IMR-90 (cell line): ENCODE results near the gene FBXO34. TPM values are rescaled to one million over a fixed set of nuclear protein-coding genes. Genes with fewer than 3 reads are reported as not detected.

Source experiments
- ATAC-seq: fragments of 200-7000 bp; cut with Tn5 transposase; 2 replicates; pipeline ENCODE4 v1.9.1; 2020; ENCODE audit warnings: low read depth, mild to moderate bottlenecking, moderate library complexity
- BruUV-seq: library from RNA; stranded (reverse); fragments of 400-500 nt; replicated peaks from 2 replicates; lab custom pipeline; 2021; lab: Mats Ljungman, UMichigan
- CTCF ChIA-PET: fragments of 300-600 bp; formaldehyde crosslinking; extraction: SDS; loops from one replicate; lab custom pipeline; 2021; ENCODE audit warnings: antibody characterized with exemption; lab: Yijun Ruan, JAX
- POLR2A ChIA-PET: fragments of 300-600 bp; sonication (Branson Sonifier 250); formaldehyde crosslinking; loops from one replicate; lab custom pipeline; 2022; ENCODE audit warnings: antibody characterized with exemption; ENCODE audit not compliant: unreplicated experiment; lab: Charles Lee
- DNase-seq: peaks from one replicate; pipeline ENCODE4 v3.0.0; 2013
- H2AFZ ChIP-seq: replicated peaks from 2 replicates; pipeline ENCODE3; 2013; ENCODE audit warnings: low read length, mild to moderate bottlenecking; ENCODE audit not compliant: poor library complexity
- H2AK5ac ChIP-seq: 2 replicates; pipeline ENCODE4 v1.6.1; 2013; ENCODE audit warnings: low read depth, low read length, inconsistent platforms
- H2AK9ac ChIP-seq: replicated peaks from 2 replicates; pipeline ENCODE3; 2013; ENCODE audit warnings: mild to moderate bottlenecking, low read depth, low read length, moderate library complexity; ENCODE audit not compliant: poor library complexity
- H2BK120ac ChIP-seq: 2 replicates; pipeline ENCODE4 v1.6.1; 2013; ENCODE audit warnings: low read depth, low read length, inconsistent platforms
- H2BK15ac ChIP-seq: 3 replicates; pipeline ENCODE4 v1.6.1; 2013; ENCODE audit warnings: low read depth, low read length, inconsistent platforms
- H2BK20ac ChIP-seq: 2 replicates; pipeline ENCODE4 v1.6.1; 2013; ENCODE audit warnings: low read depth, mild to moderate bottlenecking, inconsistent platforms, low read length, moderate library complexity
- H2BK5ac ChIP-seq: 2 replicates; pipeline ENCODE4 v1.6.1; 2013; ENCODE audit warnings: mild to moderate bottlenecking, low read depth, low read length, inconsistent platforms; ENCODE audit not compliant: poor library complexity, severe bottlenecking
- H3K14ac ChIP-seq: replicated peaks from 2 replicates; pipeline ENCODE4 v1.6.1; 2013; ENCODE audit warnings: low read depth, low read length, inconsistent platforms
- H3K18ac ChIP-seq: 2 replicates; pipeline ENCODE4 v1.6.1; 2013; ENCODE audit warnings: low read depth, low read length, control low read depth
- H3K23ac ChIP-seq: 2 replicates; pipeline ENCODE4 v1.6.1; 2013; ENCODE audit warnings: low read depth, low read length, inconsistent platforms
- H3K27ac ChIP-seq: 2 replicates; pipeline ENCODE4 v1.5.1; 2013; ENCODE audit warnings: mild to moderate bottlenecking, control low read depth, low read length; ENCODE audit not compliant: insufficient read depth
- H3K27me3 ChIP-seq: 2 replicates; pipeline ENCODE4 v1.6.1; 2013; ENCODE audit warnings: low read length; ENCODE audit not compliant: control insufficient read depth, insufficient read depth
- H3K36me3 ChIP-seq: 2 replicates; pipeline ENCODE4 v1.6.1; 2013; ENCODE audit warnings: low read length, mixed read lengths; ENCODE audit not compliant: control insufficient read depth, insufficient read depth
- H3K4ac ChIP-seq: 2 replicates; pipeline ENCODE4 v1.6.1; 2013; ENCODE audit warnings: low read depth, low read length, inconsistent platforms
- H3K4me1 ChIP-seq: 2 replicates; pipeline ENCODE4 v1.6.1; 2013; ENCODE audit warnings: low read length, mixed read lengths; ENCODE audit not compliant: control insufficient read depth, insufficient read depth
- H3K4me2 ChIP-seq: 2 replicates; pipeline ENCODE4 v1.6.1; 2013; ENCODE audit warnings: low read depth, mild to moderate bottlenecking, control low read depth, low read length, moderate library complexity
- H3K4me3 ChIP-seq: 2 replicates; pipeline ENCODE4 v1.5.1; 2013; ENCODE audit warnings: low read depth, mild to moderate bottlenecking, control low read depth, low read length, moderate library complexity; ENCODE audit not compliant: insufficient read depth
- H3K56ac ChIP-seq: 2 replicates; pipeline ENCODE4 v1.6.1; 2013; ENCODE audit warnings: low read length, inconsistent platforms; ENCODE audit not compliant: insufficient read depth; ENCODE audit errors: extremely low read depth
- H3K79me1 ChIP-seq, 2 experiments: 2 replicates each; pipeline ENCODE4 v1.6.1; 2013; ENCODE audit warnings: low read length in 2 of 2, inconsistent platforms in 1 of 2, low read depth in 1 of 2
- H3K9ac ChIP-seq: 2 replicates; pipeline ENCODE4 v1.6.1; 2013; ENCODE audit warnings: low read depth, low read length, control low read depth
- H3K9me1 ChIP-seq: 2 replicates; pipeline ENCODE4 v1.6.1; 2013; ENCODE audit warnings: low read length, inconsistent platforms; ENCODE audit not compliant: insufficient read depth
- H3K9me3 ChIP-seq: 2 replicates; pipeline ENCODE4 v1.6.1; 2013; ENCODE audit warnings: low read length; ENCODE audit not compliant: control insufficient read depth, insufficient read depth
- H4K20me1 ChIP-seq: 2 replicates; pipeline ENCODE4 v1.6.1; 2013; ENCODE audit warnings: low read length, inconsistent platforms; ENCODE audit not compliant: insufficient read depth
- H4K5ac ChIP-seq: 2 replicates; pipeline ENCODE4 v1.6.1; 2013; ENCODE audit warnings: mild to moderate bottlenecking, low read depth, low read length, control low read depth
- H4K8ac ChIP-seq, 2 experiments: 2 replicates each; pipeline ENCODE4 v1.6.1; 2013; ENCODE audit warnings: low read depth in 2 of 2, low read length in 2 of 2, control low read depth in 1 of 2, inconsistent platforms in 1 of 2
- H4K91ac ChIP-seq: 2 replicates; pipeline ENCODE4 v1.6.1; 2013; ENCODE audit warnings: low read depth, low read length, inconsistent platforms; ENCODE audit not compliant: insufficient read depth
- CEBPB ChIP-seq: IDR thresholded peaks from 2 replicates; pipeline ENCODE4 v1.6.1; 2012; ENCODE audit warnings: low read depth, low read length, improper control_type of control experiment
- CHD1 ChIP-seq: IDR thresholded peaks from 2 replicates; pipeline ENCODE4 v1.6.1; 2012; ENCODE audit warnings: low read depth, low read length, improper control_type of control experiment
- FOS ChIP-seq: fragments of 150-350 bp; IDR thresholded peaks from 2 replicates; pipeline ENCODE4 v1.6.1; 2016; ENCODE audit warnings: low read depth, low read length
- RAD21 ChIP-seq: IDR thresholded peaks from 2 replicates; pipeline ENCODE4 v1.6.1; 2012; ENCODE audit warnings: low read length, improper control_type of control experiment
- WGBS, 2 experiments: methylation state at CpG; one replicate each; pipeline versions ENCODE4 v1.1.5 to v1.1.7; 2013; ENCODE audit warnings: missing lambda C conversion rate in 2 of 2; ENCODE audit not compliant: insufficient read length in 1 of 2; ENCODE audit errors: extremely low coverage in 2 of 2; 5-methylcytosine and 5-hydroxymethylcytosine counted together
- dilution Hi-C: fragments of 300-500 bp; cut with HindIII; formaldehyde crosslinking; loops from one replicate; pipeline ENCODE4 v1.14.3; 2018; ENCODE audit warnings: low sequenced_read_pairs; ENCODE audit not compliant: unreplicated experiment
- in situ Hi-C: fragments of 300-500 bp; cut with MboI; formaldehyde crosslinking; loops from 3 replicates; pipeline ENCODE4 v1.14.3; 2019; ENCODE audit warnings: low sequenced_read_pairs, inconsistent platforms, mixed read lengths
- intact Hi-C: fragments of 100-400 bp; cut with micrococcal nuclease; formaldehyde crosslinking; loops from 2 replicates; pipeline ENCODE4 v1.10.0; 2022
- polyA plus RNA-seq, 3 experiments: library from polyadenylated mRNA; depleted of rRNA; stranded (reverse); fragments of >200 nt; gene quantifications; 2 replicates each; pipeline ENCODE4 v1.2.3, GENCODE V29; 2012; ENCODE audit warnings: low replicate concordance in 1 of 3
- total RNA-seq: library from RNA; depleted of rRNA; stranded (reverse); fragments of >200 nt; gene quantifications from 2 replicates; pipeline ENCODE4 v1.2.3, GENCODE V29; 2012
- TF ChIP-seq, protein P1 (sequence below): fragments of 150-350 bp; IDR thresholded peaks from 2 replicates; pipeline ENCODE4 v1.6.1; 2017; ENCODE audit warnings: mild to moderate bottlenecking, antibody characterized with exemption, low read length, low read depth

FBXO34 gene
- total and polyA plus RNA-seq, 2 of the 4 experiments (the other 2 are of a cell fraction), result 15.4 to 35.1 TPM

DNA sequence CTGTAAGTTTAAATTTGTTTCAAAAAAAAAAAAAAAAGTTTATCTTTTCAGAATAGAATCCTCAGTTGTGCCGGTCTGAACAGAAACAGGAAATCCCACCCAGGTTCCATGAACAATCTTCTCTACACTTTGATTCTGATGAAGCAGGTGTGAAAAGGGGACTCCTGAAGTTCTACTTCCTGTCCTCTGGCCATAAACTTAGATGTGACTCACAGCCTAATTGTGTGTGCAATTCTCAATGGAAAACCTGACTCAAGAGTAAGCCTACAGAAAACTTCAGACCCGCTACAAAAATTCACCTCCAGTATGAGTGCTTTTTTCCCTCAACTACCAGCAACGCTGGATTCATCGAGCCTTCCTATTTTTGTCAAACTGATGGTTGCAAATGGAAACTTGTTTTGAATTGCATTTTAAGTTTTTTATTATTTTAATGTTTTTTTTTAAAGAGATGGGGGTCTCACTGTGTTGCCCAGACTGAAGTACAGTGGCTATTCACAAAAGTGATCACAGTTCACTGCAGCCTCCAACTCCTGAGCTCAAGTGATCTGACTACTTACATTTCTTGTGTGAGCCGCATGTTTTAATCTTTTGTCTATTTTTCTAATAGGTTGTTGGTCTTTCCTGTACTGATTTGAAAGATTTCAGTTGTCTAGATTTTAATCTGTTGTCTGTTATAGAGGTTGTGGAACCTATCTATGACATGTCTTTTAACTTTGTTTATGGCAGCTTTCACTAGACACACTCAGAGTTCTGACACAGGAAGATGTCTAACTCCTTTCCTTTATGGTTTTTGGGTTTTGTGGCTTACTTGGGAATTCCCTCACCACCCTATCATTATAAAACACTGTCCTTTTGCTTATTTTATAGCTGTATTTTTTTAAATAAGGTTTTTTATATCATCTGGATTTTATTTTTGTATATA, 102.8 kb downstream of the FBXO34 start:
- no peak overlapping the region for H4K91ac ChIP-seq
- no peak overlapping the region for H3K56ac ChIP-seq
- peaks cover 3 to 4% of the 10 kb centered on the region in 2 experiments; a peak in 1 of 4 replicates for H3K79me1 ChIP-seq
- no peaks in the 10 kb centered on the region for H4K20me1 ChIP-seq
- ATAC-seq (peak; percentile 32; the same call in 1 of the 2 replicates), DNase-seq (peak; percentile 77)
- H2BK15ac ChIP-seq, result no peak overlapping the region
- H4K5ac ChIP-seq, result no peak overlapping the region
- no peak overlapping the region for H2AK9ac ChIP-seq
- H3K27me3 ChIP-seq, result no peaks in the 10 kb centered on the region
- no peak overlapping the region for H3K4me2 ChIP-seq
- H3K9me1 ChIP-seq, result no peaks in the 10 kb centered on the region
- in situ Hi-C loops, result no loop called here
- H3K27ac ChIP-seq, result no peak overlapping the region
- no peak overlapping the region for H3K14ac ChIP-seq
- H3K23ac ChIP-seq, result no peak overlapping the region
- H3K4me1 ChIP-seq, result peaks cover 3% of the 10 kb centered on the region; the same call in 1 of the 2 replicates
- CTCF ChIA-PET, result interaction anchor here (1.6 kb wide), 1 partner anchor 128 kb away, joined by 5 read pairs; no protein-coding TSS in a partner anchor
- no peak overlapping the region for H3K4me3 ChIP-seq
- H3K4ac ChIP-seq, result no peak overlapping the region
- no CpG with 5 or more reads among the region's 5 CpGs for WGBS, 2 experiments
- dilution Hi-C loops, result no loop called here
- intact Hi-C loops, result no loop called here
- H4K8ac ChIP-seq, result no peak overlapping the region
- no peak overlapping the region for H2AK5ac ChIP-seq
- H2BK5ac ChIP-seq, result no peak overlapping the region
- H3K18ac ChIP-seq, result no peak overlapping the region
- no peak overlapping the region for H2BK20ac ChIP-seq
- H3K9me3 ChIP-seq, result no peaks in the 10 kb centered on the region
- POLR2A ChIA-PET, result no interaction called here
- no peak overlapping the region for H2AFZ ChIP-seq
- no TSS peak for BruUV-seq
- no peak overlapping the region for H3K9ac ChIP-seq
- peaks cover 19% of the 10 kb centered on the region for H3K36me3 ChIP-seq
- no peak overlapping the region for H2BK120ac ChIP-seq
- TF ChIP-seq CEBPB (peak; percentile 46; the same call in 1 of the 2 replicates), RAD21 (no peak), FOS (0 out of 2 replicates have a peak, but pooled peaks have one; percentile 42), CHD1 (no peak)
- TF ChIP-seq, protein P1, sequence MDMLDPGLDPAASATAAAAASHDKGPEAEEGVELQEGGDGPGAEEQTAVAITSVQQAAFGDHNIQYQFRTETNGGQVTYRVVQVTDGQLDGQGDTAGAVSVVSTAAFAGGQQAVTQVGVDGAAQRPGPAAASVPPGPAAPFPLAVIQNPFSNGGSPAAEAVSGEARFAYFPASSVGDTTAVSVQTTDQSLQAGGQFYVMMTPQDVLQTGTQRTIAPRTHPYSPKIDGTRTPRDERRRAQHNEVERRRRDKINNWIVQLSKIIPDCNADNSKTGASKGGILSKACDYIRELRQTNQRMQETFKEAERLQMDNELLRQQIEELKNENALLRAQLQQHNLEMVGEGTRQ, result no peak
